Dermis microvascular lymphatic vessel endothelial cell (primary cell): ENCODE measurements around the gene RBM33. TPM values are rescaled to one million over a fixed set of nuclear protein-coding genes. Genes with fewer than 3 reads are reported as not detected.
A peak's percentile ranks its signal among the peaks of the same experiment; 100 is the strongest.
"Not testable (repeated sequence)": the region's sequence is repeated elsewhere in the genome, so short reads cannot be mapped to it uniquely, and the experiment has no call there.

ENCODE experiments used
- DNase-seq, 2 donors: peaks; one replicate each; pipeline versions ENCODE4 v3.0.0 to v3.0.0-alpha.2; 2010; ENCODE audit warnings: low read depth in 2 of 2
- total RNA-seq: library from RNA; depleted of rRNA; stranded (reverse); fragments of >200 nt; gene quantifications from 2 replicates; pipeline ENCODE4 v1.2.1, GENCODE V29; 2014

RBM33 gene
- 12.8 and 14.0 TPM in 2 replicates for total RNA-seq

GRCh38 chr7:155644178-155644970 lies at the start of gene RBM33:
RBM33 (plus strand) TSS chr7:155644661; CDS start chr7:155644877, 216 bp downstream.
- peak; percentile 65 to 80 for DNase-seq

- no peak for DNase-seq
Observed at GRCh38 chr7:155594961-155595366, 49.5 kb upstream of the RBM33 start.

GRCh38 chr7:155597753-155598140 lies 46.7 kb upstream of the RBM33 start:
- no peak for DNase-seq

GRCh38 chr7:155598810-155599210 lies 45.7 kb upstream of the RBM33 start:
- DNase-seq: peak; percentile 21 to 66

- no peak for DNase-seq
Observed at GRCh38 chr7:155602156-155602555, 42.3 kb upstream of the RBM33 start.

- no peak for DNase-seq
Observed at GRCh38 chr7:155602750-155603149, 41.7 kb upstream of the RBM33 start.

GRCh38 chr7:155603205-155603857 lies 41.1 kb upstream of the RBM33 start:
- DNase-seq: no peak

- no peak for DNase-seq
Observed at GRCh38 chr7:155603858-155604503, 40.5 kb upstream of the RBM33 start.

GRCh38 chr7:155604504-155604997 lies 39.9 kb upstream of the RBM33 start:
- no peak for DNase-seq

GRCh38 chr7:155609185-155609584 lies 35.3 kb upstream of the RBM33 start:
- DNase-seq: no peak

GRCh38 chr7:155610633-155611193 lies 33.7 kb upstream of the RBM33 start:
- DNase-seq: no peak

- DNase-seq: no peak
Observed at GRCh38 chr7:155611808-155612447, 32.5 kb upstream of the RBM33 start.

- no peak for DNase-seq
Observed at GRCh38 chr7:155612658-155613057, 31.8 kb upstream of the RBM33 start.

GRCh38 chr7:155615085-155615484 lies 29.4 kb upstream of the RBM33 start:
- not testable (repeated sequence) for DNase-seq

GRCh38 chr7:155618708-155619633 lies 25.5 kb upstream of the RBM33 start:
- DNase-seq: no peak

GRCh38 chr7:155619634-155620271 lies 24.7 kb upstream of the RBM33 start:
- DNase-seq: no peak

GRCh38 chr7:155620497-155620896 lies 24.0 kb upstream of the RBM33 start:
- DNase-seq: no peak

- DNase-seq: no peak
Observed at GRCh38 chr7:155621418-155621980, 23.0 kb upstream of the RBM33 start.

- no peak for DNase-seq
Observed at GRCh38 chr7:155624412-155624811, 20.0 kb upstream of the RBM33 start.

- no peak for DNase-seq
Observed at GRCh38 chr7:155625557-155625956, 18.9 kb upstream of the RBM33 start.
